Sigmoid colon (tissue), 4 donors: ENCODE measurements around the gene DDX28.

Source experiments
- POLR2AphosphoS5 ChIP-seq, 4 donors: sonication (generic); formaldehyde crosslinking; IDR thresholded peaks; one replicate each; pipeline ENCODE4 v1.6.1; 2017; ENCODE audit warnings: antibody characterized with exemption in 4 of 4
- TF ChIP-seq, protein P1 (sequence below), 4 experiments: fragments of 450-650 bp in 3 of 4; fragments of 200-600 bp in 1 of 4; IDR thresholded peaks; one replicate each; pipeline ENCODE4 v1.5.1; 2016 to 2019; ENCODE audit warnings: antibody characterized with exemption in 4 of 4, mild to moderate bottlenecking in 3 of 4, moderate library complexity in 2 of 4

GRCh38 chr16:67986949-67987348 is 36.1 kb downstream of the DDX28 start:
- TF ChIP-seq POLR2AphosphoS5 (IDR thresholded peaks at IDR 0.05): no peak
- TF ChIP-seq, protein P1, sequence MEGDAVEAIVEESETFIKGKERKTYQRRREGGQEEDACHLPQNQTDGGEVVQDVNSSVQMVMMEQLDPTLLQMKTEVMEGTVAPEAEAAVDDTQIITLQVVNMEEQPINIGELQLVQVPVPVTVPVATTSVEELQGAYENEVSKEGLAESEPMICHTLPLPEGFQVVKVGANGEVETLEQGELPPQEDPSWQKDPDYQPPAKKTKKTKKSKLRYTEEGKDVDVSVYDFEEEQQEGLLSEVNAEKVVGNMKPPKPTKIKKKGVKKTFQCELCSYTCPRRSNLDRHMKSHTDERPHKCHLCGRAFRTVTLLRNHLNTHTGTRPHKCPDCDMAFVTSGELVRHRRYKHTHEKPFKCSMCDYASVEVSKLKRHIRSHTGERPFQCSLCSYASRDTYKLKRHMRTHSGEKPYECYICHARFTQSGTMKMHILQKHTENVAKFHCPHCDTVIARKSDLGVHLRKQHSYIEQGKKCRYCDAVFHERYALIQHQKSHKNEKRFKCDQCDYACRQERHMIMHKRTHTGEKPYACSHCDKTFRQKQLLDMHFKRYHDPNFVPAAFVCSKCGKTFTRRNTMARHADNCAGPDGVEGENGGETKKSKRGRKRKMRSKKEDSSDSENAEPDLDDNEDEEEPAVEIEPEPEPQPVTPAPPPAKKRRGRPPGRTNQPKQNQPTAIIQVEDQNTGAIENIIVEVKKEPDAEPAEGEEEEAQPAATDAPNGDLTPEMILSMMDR (IDR thresholded peaks at IDR 0.05): no peak
